Activated naive CD4-positive, alpha-beta T cell treated with anti-CD3 and anti-CD28 coated beads, Interleukin-2, amount 50 U/mL, for 72 hours (primary cell): ENCODE results near the gene SLC25A31. TPM values are rescaled to one million over a fixed set of nuclear protein-coding genes. Genes with fewer than 3 reads are reported as not detected.

Experiments
- ATAC-seq, 2 donors: fragments of 150-1000 bp; cut with Tn5 transposase; 2 replicates each; pipeline ENCODE4 v1.10.0; 2021; ENCODE audit warnings: mild to moderate bottlenecking in 2 of 2, moderate library complexity in 2 of 2
- DNase-seq, 2 donors: peaks; one replicate each; pipeline ENCODE4 v3.0.0; 2021 to 2022; ENCODE audit warnings: low spot score in 2 of 2
- H3K27ac Mint-ChIP-seq, 2 donors: one replicate each; pipeline ENCODE4 v1.8.0; 2022; ENCODE audit warnings: mild to moderate bottlenecking in 2 of 2, mixed read lengths in 2 of 2
- H3K36me3 Mint-ChIP-seq, 2 donors: one replicate each; pipeline ENCODE4 v1.8.0; 2022; ENCODE audit warnings: mixed read lengths in 2 of 2
- H3K9me3 Mint-ChIP-seq, 2 donors: one replicate each; pipeline ENCODE4 v1.8.0; 2022; ENCODE audit warnings: mixed read lengths in 2 of 2
- total RNA-seq, 2 donors: library from RNA; stranded (reverse); gene quantifications; one replicate each; pipeline ENCODE4 v1.2.3, GENCODE V29; 2022

SLC25A31 gene
- total RNA-seq, 2 donors from 2014 or later = not detected

DNA sequence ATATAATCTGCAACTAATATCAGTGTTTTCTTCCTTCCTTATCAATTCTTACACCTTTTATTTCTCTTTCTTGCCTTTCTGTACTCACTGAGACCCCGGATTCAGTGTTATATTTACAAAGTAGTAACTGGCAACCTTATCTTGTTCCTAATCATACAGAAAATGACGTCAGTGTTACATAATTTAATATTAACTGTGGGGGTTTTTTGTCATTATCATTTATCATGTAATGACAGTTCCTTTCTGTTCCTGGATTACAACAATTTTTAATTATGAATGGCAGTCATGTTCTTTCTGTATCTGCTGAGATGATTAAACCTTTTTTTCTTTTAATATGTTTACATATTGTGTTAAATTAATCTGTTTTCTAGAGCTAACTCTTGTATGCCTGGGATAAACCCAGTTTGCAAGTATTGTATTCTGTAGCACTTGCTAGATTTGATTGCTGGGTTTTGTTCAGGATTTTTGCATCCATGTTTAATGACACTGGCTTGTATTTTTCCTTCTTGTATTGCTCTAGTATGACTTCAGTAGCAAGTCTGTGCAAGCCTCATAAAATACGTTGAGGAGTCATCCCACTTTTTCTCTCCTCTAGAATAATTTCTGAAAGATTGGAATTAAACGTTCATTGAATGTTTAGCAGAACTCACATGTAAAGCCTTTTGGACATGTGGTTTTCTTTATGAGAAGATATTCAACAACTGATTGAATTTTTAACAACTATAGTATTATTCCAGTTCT lies 41.5 kb downstream of the SLC25A31 start:
- no peaks in the 10 kb centered on the region for H3K9me3 Mint-ChIP-seq
- no peak overlapping the region for H3K27ac Mint-ChIP-seq
- no peaks in the 10 kb centered on the region for H3K36me3 Mint-ChIP-seq
- DNase-seq (no peak), ATAC-seq (no peak)

DNA sequence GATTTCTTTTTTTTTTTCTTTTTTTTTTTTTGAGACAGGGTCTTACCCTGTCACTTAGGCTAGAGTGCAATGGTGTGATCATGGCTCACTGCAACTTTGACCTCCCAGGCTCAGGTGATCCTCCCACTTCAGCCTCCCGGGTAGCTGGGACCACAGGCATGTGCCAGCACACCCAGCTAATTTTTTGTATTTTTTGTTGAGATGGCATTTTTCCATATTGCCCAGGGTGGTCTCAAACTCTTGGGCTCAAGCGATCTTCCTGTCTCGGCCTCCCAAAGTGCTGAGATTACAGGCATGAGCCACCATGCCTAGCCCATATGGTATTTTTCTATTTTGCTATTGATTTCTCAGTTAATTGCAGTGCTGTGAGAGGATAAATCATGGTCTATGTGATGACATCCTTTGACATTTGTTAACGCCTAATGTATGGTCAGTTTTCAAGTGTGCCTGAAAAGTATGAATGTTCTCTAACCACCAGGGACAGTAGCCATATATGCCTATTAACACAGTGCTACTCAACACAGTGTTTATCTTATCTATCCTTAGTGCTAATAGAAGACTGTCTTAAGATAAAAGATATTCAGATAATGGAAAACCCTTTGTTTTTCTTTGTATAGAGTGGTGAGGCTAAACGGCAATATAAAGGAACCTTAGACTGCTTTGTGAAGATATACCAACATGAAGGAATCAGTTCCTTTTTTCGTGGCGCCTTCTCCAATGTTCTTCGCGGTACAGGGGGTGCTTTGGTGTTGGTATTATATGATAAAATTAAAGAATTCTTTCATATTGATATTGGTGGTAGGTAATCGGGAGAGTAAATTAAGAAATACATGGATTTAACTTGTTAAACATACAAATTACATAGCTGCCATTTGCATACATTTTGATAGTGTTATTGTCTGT lies 42.8 kb downstream of the SLC25A31 start:
- ATAC-seq (no peak), DNase-seq (no peak)
- Mint-ChIP-seq H3K9me3 (no peaks in the 10 kb centered on the region), H3K36me3 (no peaks in the 10 kb centered on the region), H3K27ac (no peak overlapping the region)

DNA sequence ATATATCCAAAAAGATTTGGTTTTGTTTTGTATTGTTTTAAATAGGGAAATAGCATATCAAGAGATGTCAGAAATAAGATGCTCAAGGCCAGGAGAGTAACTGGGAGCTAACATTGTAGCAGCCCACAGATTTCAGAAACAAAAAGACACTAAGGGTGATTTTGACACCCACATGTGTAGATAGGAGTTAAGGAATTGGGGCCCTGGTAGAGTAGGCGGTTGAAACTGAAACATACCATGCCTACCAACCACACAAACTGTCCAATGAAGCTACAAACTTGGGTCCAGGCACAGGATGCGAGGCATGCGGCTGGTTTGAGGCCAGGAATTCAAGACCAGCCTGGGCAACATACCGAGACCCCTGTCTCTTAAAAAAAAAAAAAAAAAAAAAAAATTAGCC lies 45.6 kb downstream of the SLC25A31 start:
- no peak for DNase-seq
- Mint-ChIP-seq H3K9me3 (peaks cover under 1 to 1% of the 10 kb centered on the region in 2 donors), H3K36me3 (peaks cover 4% of the 10 kb centered on the region in 2 donors), H3K27ac (no peak overlapping the region)
- no peak for ATAC-seq

DNA sequence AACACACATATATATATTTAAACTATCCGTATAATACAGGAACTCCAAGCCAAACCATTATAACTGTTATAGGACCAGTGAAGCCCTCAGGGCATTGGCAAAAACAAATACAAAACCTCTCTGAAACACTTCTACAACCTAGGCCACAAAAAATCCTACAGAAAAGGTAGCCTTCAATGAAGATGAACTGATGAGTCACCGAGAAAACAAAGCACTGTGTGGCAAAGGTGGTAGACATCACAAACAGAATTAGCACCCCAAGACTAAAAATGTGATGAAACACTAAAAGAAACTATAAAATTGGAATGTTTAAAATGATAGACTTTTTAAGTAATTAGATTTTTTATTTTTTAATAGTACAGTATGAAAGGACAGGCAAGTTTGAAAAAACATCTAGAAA lies 46.4 kb downstream of the SLC25A31 start:
- no peak for ATAC-seq
- no peak for DNase-seq
- Mint-ChIP-seq H3K36me3 (peaks cover 10% of the 10 kb centered on the region in 2 donors), H3K9me3 (peaks cover 5 to 6% of the 10 kb centered on the region in 2 donors), H3K27ac (no peak overlapping the region)

DNA sequence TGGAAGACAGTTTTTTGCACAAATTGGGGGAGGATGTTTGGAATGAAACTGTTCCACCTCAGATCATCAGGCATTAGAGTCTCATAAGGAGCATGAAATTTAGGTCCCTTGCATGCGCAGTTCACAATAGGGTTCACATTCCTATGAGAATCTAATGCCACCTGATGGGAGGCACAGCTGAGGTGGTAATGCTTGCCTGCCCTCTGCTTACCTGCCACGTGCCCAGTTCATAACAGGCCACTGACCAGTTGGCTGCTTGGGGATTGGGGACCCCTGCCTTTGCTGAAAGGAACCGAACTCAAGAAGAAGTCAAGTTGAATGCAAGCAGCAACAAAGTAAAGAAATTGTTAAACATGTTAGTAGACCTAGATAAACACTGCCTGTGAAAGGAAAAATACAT lies 47.3 kb downstream of the SLC25A31 start:
- no peak for ATAC-seq
- peaks cover 5 to 6% of the 10 kb centered on the region in 2 donors for H3K9me3 Mint-ChIP-seq
- no peak overlapping the region for H3K27ac Mint-ChIP-seq
- peaks cover 12 to 13% of the 10 kb centered on the region in 2 donors for H3K36me3 Mint-ChIP-seq
- DNase-seq = no peak

DNA sequence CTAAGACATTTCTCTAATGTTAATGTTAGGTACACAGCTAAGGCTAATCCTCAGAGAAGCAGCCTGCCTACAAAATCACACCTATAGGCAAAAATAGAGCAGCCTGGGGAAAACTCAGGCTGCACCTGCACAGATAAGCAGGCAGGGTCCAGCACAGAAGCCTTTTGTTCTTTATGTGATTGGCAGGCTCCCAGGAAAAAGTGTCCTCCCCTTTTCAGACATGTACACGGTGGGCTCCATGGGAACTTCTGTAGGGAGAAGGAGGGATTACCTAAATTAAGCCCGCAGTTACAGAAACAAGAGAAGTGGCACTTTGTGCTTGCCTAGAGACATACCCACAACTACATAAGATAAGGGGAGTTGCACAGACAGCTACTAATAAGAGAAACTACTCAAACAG lies 47.9 kb downstream of the SLC25A31 start:
- DNase-seq (no peak), ATAC-seq (no peak)
- peaks cover 18 to 19% of the 10 kb centered on the region in 2 donors for H3K36me3 Mint-ChIP-seq
- peaks cover 5 to 6% of the 10 kb centered on the region in 2 donors for H3K9me3 Mint-ChIP-seq
- H3K27ac Mint-ChIP-seq = no peak overlapping the region

DNA sequence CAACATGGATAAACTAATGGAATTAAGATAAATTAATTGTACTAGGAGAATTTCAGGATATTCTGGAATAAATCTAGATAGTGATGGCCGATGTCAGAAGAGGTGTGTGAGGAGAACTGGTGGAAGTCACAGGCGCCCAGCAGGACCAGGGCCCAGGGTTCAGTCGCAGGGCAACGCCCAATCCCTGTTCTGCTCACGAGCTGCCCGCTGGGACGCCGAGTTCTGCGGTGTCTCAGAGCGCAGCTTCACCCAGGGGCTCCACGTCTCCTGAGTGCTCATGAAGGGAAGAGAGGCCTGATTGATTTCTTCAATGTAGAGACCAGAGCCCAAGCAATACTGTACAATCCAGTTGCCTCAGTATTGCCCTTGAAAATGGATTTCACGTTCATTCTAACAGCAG lies 50.4 kb downstream of the SLC25A31 start:
- DNase-seq (no peak), ATAC-seq (no peak)
- Mint-ChIP-seq H3K36me3 (peaks cover 18 to 29% of the 10 kb centered on the region in 2 donors), H3K9me3 (peaks cover 5 to 6% of the 10 kb centered on the region in 2 donors), H3K27ac (no peak overlapping the region)

DNA sequence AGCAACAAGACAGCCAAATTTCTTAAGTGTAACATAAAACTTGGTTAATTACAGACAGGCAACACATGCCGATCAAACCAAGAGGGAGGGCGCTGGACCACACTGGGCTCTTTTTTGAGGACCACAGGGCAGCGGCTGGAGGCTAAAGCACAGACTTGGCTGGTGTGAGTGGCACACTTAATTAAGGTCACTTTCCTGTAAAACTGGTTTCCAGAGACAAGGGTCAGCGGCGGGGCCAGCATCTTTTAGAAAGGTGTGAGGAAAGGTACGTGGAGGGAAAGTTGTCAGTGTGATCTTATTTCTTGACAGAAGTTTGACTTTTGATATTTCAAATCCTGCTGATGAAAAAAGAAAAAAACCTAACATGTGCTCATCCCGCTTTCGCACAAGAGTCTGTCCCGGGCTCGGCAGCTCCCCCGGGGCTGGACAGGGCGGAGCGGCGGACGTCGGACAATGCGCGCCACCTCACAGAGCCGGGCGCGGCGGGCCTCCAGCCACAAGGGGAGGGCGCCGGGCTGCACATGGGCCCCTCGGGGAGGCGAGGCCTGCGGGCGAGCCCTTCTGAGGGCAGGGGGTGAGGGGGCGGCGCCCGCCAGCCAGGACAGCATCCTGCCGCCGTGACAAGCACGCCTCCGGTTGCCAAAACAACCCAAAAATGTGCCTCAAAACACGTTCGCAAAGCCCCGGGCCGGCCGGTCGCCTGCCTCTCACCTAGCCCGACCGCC lies 51.3 kb downstream of the SLC25A31 start:
- H3K27ac Mint-ChIP-seq = no peak overlapping the region
- H3K9me3 Mint-ChIP-seq = peaks cover 5 to 6% of the 10 kb centered on the region in 2 donors
- peak in 1 of 2 donors; percentile 36 for DNase-seq
- peaks cover 18 to 29% of the 10 kb centered on the region in 2 donors for H3K36me3 Mint-ChIP-seq
- peak; percentile 28 to 66 for ATAC-seq

DNA sequence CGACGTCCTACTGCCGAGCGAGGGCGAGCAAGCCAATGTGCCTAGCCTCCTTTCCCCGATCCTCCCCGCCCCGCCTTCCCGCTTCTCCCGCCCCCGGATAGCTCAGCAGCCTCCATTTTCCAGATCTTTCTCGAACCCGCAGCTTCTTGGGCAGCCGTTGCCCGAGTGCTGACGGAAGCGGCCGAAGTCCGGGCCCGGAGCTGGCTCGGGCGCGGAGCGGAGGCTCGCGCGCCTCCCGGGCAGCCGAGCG lies 51.8 kb downstream of the SLC25A31 start:
- H3K36me3 Mint-ChIP-seq = peaks cover 18 to 29% of the 10 kb centered on the region in 2 donors
- H3K27ac Mint-ChIP-seq = no peak overlapping the region
- DNase-seq = no peak
- peaks cover 5 to 6% of the 10 kb centered on the region in 2 donors for H3K9me3 Mint-ChIP-seq
- ATAC-seq = peak in 1 of 2 donors; percentile 85

DNA sequence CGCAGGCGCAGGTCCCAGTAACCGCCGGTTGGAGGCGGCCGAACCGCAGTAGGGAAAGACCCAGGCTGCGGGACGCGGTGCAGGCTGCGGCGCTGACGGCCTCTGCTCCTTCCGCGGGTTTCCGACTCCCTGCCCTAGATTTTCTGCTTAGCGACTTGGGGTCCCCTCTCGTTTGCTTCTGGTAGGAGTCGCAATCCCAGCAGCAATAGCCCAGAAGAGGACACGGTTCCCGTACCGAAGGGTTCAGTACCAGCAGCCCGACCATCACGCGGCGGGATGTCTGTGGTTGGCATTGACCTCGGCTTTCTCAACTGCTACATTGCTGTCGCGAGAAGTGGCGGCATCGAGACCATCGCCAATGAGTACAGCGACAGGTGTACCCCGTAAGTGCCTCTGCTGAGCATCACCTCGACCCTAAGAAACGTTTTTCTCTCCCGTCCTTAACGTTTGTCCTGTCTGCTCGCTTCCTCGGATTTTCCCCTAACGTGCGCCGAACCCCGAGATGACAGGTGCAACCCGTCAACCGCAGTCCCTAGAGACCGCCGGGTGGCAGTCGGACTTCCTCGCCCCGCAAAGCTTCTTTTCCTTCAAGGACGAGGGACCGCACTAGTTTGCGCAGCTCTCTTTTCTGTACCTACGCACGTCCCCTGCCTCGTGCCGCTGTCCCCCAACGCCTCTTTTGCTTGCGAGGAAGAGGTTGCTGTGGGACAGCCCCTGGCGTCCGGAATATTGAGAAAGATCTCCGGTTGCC lies 52.2 kb downstream of the SLC25A31 start, which contains the start of gene HSPA4L:
TSS of gene HSPA4L (plus strand) at position 48 of the 751 bp plus-strand sequence. CDS start at position 277, 229 bp downstream.
- Mint-ChIP-seq H3K9me3 (peaks cover 5 to 6% of the 10 kb centered on the region in 2 donors), H3K27ac (peak within 1 kb of the TSS; percentile 73 to 96), H3K36me3 (peaks cover 18 to 29% of the 10 kb centered on the region in 2 donors)
- DNase-seq (peak; percentile 60 to 81), ATAC-seq (peak; percentile 63 to 77)

DNA sequence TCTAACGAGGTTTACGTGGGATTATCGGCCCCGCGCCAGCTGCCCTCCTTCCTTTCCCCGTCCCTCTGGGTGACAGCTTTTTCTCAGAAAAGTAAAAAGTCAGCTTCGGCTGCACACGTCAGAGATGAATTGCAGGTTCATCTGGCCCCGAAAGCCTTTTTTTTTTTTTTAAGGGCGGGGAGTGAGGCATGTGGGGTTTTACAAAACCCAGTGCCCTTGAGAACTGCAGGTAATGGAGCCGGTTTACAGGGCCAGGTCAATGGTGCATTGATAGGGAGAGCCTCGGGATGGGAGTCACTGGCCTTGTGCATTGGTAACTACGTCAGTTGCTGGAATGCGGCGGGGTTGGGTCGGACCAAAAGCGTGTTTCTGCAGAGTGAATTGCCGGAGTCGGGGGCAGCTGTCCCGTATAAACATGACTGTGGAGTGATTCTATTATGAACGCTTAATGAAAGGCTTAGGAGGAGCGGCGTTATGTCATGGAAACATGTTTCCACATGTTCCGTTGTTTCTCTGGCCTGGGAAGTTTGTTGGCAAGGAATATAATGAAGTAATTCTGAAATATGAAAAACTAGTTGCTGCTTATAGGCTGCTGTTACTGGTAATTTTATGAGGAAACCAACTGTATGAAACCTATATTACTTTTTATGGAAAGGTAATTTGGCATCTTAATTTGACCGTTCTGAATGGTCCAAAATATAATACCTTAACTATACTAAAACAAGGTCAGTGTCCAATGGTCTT lies 53.0 kb downstream of the SLC25A31 start:
- no peak for DNase-seq
- peak overlapping the region; percentile 73 to 96 for H3K27ac Mint-ChIP-seq
- peaks cover 18 to 29% of the 10 kb centered on the region in 2 donors for H3K36me3 Mint-ChIP-seq
- H3K9me3 Mint-ChIP-seq = peaks cover 5 to 6% of the 10 kb centered on the region in 2 donors
- ATAC-seq = peak in 1 of 2 donors; percentile 47

DNA sequence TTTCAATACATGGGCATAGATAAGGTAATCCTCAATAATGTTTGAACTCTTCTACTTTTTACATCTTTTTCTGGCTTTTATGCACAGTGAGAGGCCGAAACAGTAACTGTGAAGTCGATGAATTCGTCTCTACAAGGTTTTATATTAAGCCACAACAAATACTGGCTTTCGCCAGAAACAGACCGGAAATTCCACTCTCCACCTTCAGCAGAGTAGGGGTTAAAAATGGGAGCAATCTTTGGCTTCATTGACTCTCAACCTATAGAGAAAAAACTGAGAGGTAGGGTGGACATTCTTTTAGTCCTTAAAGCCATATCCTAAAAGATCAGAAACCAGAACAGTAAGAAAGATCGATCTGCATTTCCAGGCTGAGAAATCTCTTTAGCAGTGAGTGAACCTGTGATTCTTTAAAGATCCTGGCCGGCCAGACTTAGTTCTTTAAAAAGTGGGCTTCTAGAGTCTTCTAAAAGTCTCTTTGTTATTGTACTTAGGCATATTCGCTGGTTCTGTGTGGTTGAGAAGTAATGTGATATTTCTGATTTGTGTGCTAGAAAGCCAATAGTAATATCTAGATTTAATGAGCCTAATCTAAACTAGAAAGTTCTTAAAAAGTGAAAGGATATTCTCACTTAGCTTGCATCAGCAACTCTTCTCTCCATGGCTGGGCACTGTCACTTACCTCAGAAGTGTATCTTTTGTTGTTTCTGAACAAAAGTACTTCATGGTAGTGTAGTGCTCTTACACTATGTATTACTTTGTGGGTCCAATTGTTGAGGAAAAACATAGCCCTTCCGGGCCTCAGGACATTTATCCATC lies 54.0 kb downstream of the SLC25A31 start:
- peaks cover 5 to 6% of the 10 kb centered on the region in 2 donors for H3K9me3 Mint-ChIP-seq
- DNase-seq (no peak), ATAC-seq (no peak)
- H3K27ac Mint-ChIP-seq = no peak overlapping the region
- peaks cover 18 to 29% of the 10 kb centered on the region in 2 donors for H3K36me3 Mint-ChIP-seq

DNA sequence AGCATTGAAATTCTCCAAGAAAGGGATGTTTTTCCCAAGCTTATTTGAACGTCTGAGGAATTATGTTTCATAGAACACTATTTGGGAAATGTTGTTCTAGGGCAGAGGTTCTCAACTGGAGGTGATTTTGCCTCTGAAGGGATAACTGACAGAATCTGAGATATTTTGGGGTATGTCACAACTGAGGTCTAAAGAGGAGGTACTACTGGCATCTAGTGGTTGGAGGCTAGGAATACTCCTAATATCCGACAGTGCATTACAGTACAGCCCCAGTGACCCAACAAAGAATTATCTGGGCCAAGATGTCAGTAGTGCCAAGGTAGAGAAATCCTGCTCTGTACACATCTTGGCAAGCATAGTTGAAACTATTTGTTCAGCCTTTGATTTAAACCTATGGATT lies 58.3 kb downstream of the SLC25A31 start:
- H3K36me3 Mint-ChIP-seq = peaks cover 0 to 6% of the 10 kb centered on the region in 2 donors
- no peaks in the 10 kb centered on the region for H3K9me3 Mint-ChIP-seq
- DNase-seq (no peak), ATAC-seq (peak in 1 of 2 donors; percentile 46)
- H3K27ac Mint-ChIP-seq = no peak overlapping the region

DNA sequence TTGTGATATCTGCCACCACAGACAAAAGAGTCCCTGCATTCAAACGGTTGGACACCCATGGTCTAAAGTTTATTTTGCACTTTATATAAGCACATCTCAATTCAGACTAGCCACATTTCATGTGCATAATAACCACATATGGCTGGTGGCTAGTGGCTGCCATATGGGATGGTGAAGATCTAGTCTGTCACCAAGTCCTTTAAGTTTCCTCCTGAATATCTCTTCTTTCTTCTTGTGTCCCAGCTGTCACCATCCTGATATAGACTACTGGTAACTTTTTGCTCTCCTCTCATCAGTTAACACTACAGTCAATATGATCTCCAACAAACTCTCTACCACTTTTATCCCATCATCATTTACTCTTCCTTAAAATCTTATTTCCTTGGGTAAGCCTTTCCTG lies 61.2 kb downstream of the SLC25A31 start:
- no peak for ATAC-seq

DNA sequence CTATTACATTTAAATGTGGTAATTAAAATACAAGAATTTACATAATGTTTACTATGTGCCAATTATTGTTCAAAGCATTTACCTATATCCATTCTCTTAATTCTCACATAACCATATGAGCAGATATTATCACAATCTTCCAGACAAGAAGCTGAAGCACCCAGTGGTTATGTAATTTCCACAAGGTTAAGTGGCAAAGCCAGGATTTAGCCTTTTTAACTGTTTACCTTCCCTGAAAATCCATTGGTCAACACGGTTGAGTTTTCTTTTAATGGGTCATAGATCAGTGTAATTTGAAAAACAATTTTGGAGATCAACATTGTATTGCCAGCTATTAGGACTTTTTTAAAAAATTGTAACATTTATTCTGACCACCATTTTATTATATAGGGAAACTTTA lies 63.3 kb downstream of the SLC25A31 start:
- Mint-ChIP-seq H3K36me3 (no peaks in the 10 kb centered on the region), H3K27ac (no peak overlapping the region), H3K9me3 (peaks cover 0 to 3% of the 10 kb centered on the region in 2 donors)
- no peak for DNase-seq
- no peak for ATAC-seq

More for the DNA sequence above, 61.2 kb downstream of the SLC25A31 start:
- no peak overlapping the region for H3K27ac Mint-ChIP-seq
- DNase-seq = no peak
- H3K9me3 Mint-ChIP-seq = peaks cover 0 to under 1% of the 10 kb centered on the region in 2 donors
- no peaks in the 10 kb centered on the region for H3K36me3 Mint-ChIP-seq
